OCI-LY1 (cell line): Measurements from ENCODE around the gene CPA4.
"Not testable (repeated sequence)": the region's sequence is repeated elsewhere in the genome, so short reads cannot be mapped to it uniquely, and the experiment has no call there.

Source experiments
- H2AFZ ChIP-seq: fragments of 200-600 bp; sonication (generic), shearing (Covaris generic); 2 replicates; pipeline ENCODE4 v1.6.0; 2014; ENCODE audit warnings: antibody characterized with exemption, mild to moderate bottlenecking, low read length
- H3F3A ChIP-seq: fragments of 200-600 bp; sonication (generic), shearing (Covaris generic); 2 replicates; pipeline ENCODE4 v1.6.0; 2014; ENCODE audit warnings: mild to moderate bottlenecking, antibody characterized with exemption, low read length, moderate library complexity; ENCODE audit not compliant: insufficient read depth
- H3K27ac ChIP-seq: fragments of 200-600 bp; sonication (generic); 2 replicates; pipeline ENCODE4 v1.5.1; 2014; ENCODE audit warnings: low read length, mixed run types, mild to moderate bottlenecking, low read depth; ENCODE audit not compliant: poor library complexity, severe bottlenecking
- H3K27me3 ChIP-seq: fragments of 200-600 bp; sonication (generic); 2 replicates; pipeline ENCODE4 v1.6.0; 2014; ENCODE audit warnings: antibody characterized with exemption, mild to moderate bottlenecking, low read length, moderate library complexity; ENCODE audit not compliant: insufficient read depth
- H3K36me3 ChIP-seq: fragments of 200-600 bp; sonication (generic); 2 replicates; pipeline ENCODE4 v1.6.1; 2014; ENCODE audit warnings: mild to moderate bottlenecking, antibody characterized with exemption, low read length, moderate library complexity, mixed read lengths; ENCODE audit not compliant: insufficient read depth
- H3K4me1 ChIP-seq: fragments of 200-600 bp; sonication (generic); 2 replicates; pipeline ENCODE4 v1.5.1; 2014; ENCODE audit warnings: mild to moderate bottlenecking, low read length, moderate library complexity; ENCODE audit not compliant: insufficient read depth, severe bottlenecking
- H3K4me2 ChIP-seq: fragments of 200-600 bp; sonication (generic), shearing (Covaris generic); 2 replicates; pipeline ENCODE4 v1.6.1; 2014; ENCODE audit warnings: low read length
- H3K4me3 ChIP-seq: fragments of 200-600 bp; sonication (generic); 2 replicates; pipeline ENCODE4 v1.5.1; 2014; ENCODE audit warnings: low read length, low read depth, mild to moderate bottlenecking, mixed read lengths; ENCODE audit not compliant: poor library complexity, severe bottlenecking
- H3K79me2 ChIP-seq: fragments of 200-600 bp; shearing (Covaris generic); 2 replicates; pipeline ENCODE4 v1.6.1; 2016; ENCODE audit warnings: mixed run types, low read length, mixed read lengths; ENCODE audit not compliant: insufficient read depth
- H3K9ac ChIP-seq: fragments of 200-600 bp; sonication (generic), shearing (Covaris generic); 2 replicates; pipeline ENCODE4 v1.6.1; 2014; ENCODE audit warnings: mild to moderate bottlenecking, low read length, mixed read lengths
- H3K9me2 ChIP-seq: fragments of 200-600 bp; sonication (generic), shearing (Covaris generic); 2 replicates; pipeline ENCODE4 v1.6.1; 2014; ENCODE audit warnings: low read depth, mild to moderate bottlenecking, low read length, mixed read lengths
- H3K9me3 ChIP-seq: fragments of 200-600 bp; shearing (Covaris generic); 2 replicates; pipeline ENCODE4 v1.6.1; 2014; ENCODE audit warnings: low read length, mixed read lengths
- H4K20me1 ChIP-seq: fragments of 200-600 bp; sonication (generic), shearing (Covaris generic); 2 replicates; pipeline ENCODE4 v1.6.0; 2016; ENCODE audit warnings: mild to moderate bottlenecking, low read length; ENCODE audit not compliant: insufficient read depth
- CTCF ChIP-seq: fragments of 200-600 bp; sonication (generic), shearing (Covaris generic); IDR thresholded peaks from 2 replicates; pipeline ENCODE4 v1.5.1; 2017; ENCODE audit warnings: mild to moderate bottlenecking, antibody characterized with exemption, low read length, moderate library complexity, mixed read lengths
- EZH2 ChIP-seq: fragments of 200-600 bp; sonication (generic), shearing (Covaris generic); IDR thresholded peaks from 2 replicates; pipeline ENCODE4 v1.8.0; 2017; ENCODE audit warnings: borderline replicate concordance, mixed run types, mild to moderate bottlenecking, antibody characterized with exemption, low read length, moderate library complexity, mixed read lengths

The CPA4 gene

GRCh38 chr7:130292682-130293257, at the start of gene CPA4:
Gene CPA4 (plus strand): TSS chr7:130293161. CDS start chr7:130293181, 20 bp downstream.
- Histone ChIP-seq H3K27me3 (no peaks in the 10 kb centered on the region; the same call in 1 of the 2 replicates), H3F3A (no peaks in the 10 kb centered on the region), H3K4me3 (no peak within 1 kb of the TSS), H2AFZ (peak within 1 kb of the TSS; percentile 32; the same call in 1 of the 2 replicates), H3K9me3 (peaks cover 2% of the 10 kb centered on the region; the same call in 1 of the 2 replicates), H3K27ac (no peak within 1 kb of the TSS), H3K79me2 (no peaks in the 10 kb centered on the region), H3K36me3 (no peaks in the 10 kb centered on the region; the same call in 1 of the 2 replicates), H3K4me2 (no peak within 1 kb of the TSS), H3K4me1 (peaks cover 25% of the 10 kb centered on the region), H4K20me1 (no peaks in the 10 kb centered on the region), H3K9me2 (no peaks in the 10 kb centered on the region), H3K9ac (no peak within 1 kb of the TSS)
- TF ChIP-seq EZH2 (no peak), CTCF (no peak)

GRCh38 chr7:130243486-130243885, 49.5 kb upstream of the CPA4 start:
- H4K20me1 ChIP-seq, H3K4me2 ChIP-seq, H2AFZ ChIP-seq, H3K27me3 ChIP-seq, H3F3A ChIP-seq, H3K9me3 ChIP-seq, H3K79me2 ChIP-seq, H3K9me2 ChIP-seq, H3K9ac ChIP-seq, H3K4me3 ChIP-seq, H3K27ac ChIP-seq, H3K36me3 ChIP-seq: not testable (repeated sequence)
- peaks cover 14% of the 10 kb centered on the region for H3K4me1 ChIP-seq

DNA sequence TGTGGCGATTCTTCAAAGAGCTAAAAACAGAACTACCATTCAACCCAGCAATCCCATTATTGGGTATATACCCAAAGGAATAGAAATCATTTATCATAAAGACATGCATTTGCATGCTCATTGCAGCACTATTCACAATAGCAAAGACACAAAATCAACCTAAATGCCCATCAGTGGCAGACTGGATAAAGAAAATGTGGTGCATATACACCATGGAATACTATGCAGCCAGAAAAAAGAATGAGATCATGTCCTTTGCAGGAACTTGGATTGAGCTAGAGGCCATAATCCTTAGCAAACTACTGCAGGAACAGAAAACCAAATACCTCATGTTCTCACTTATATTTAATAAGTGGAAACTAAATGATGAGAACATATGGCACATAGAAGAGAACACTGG, 46.5 kb upstream of the CPA4 start:
- not testable (repeated sequence) for H2AFZ ChIP-seq, H3K79me2 ChIP-seq, H3K27me3 ChIP-seq, H3K9ac ChIP-seq, H3K9me3 ChIP-seq, H3F3A ChIP-seq, H3K4me2 ChIP-seq, H4K20me1 ChIP-seq, H3K9me2 ChIP-seq, H3K36me3 ChIP-seq, H3K27ac ChIP-seq, H3K4me3 ChIP-seq
- peaks cover 14% of the 10 kb centered on the region for H3K4me1 ChIP-seq

- H3K9me2 ChIP-seq, H3K4me1 ChIP-seq, H3K9ac ChIP-seq, H3K27ac ChIP-seq, H3K79me2 ChIP-seq, H3K9me3 ChIP-seq, H3F3A ChIP-seq, H4K20me1 ChIP-seq, H3K36me3 ChIP-seq, H2AFZ ChIP-seq, H3K4me3 ChIP-seq, H3K27me3 ChIP-seq, H3K4me2 ChIP-seq: not testable (repeated sequence)
These were observed 44.1 kb upstream of the CPA4 start for GRCh38 chr7:130248842-130249241.

GRCh38 chr7:130249626-130250025, 43.3 kb upstream of the CPA4 start:
- not testable (repeated sequence) for H3K27ac ChIP-seq, H3K9ac ChIP-seq, H3F3A ChIP-seq, H3K79me2 ChIP-seq, H3K9me2 ChIP-seq, H3K4me3 ChIP-seq, H3K4me1 ChIP-seq, H3K27me3 ChIP-seq, H4K20me1 ChIP-seq, H3K36me3 ChIP-seq, H3K9me3 ChIP-seq, H3K4me2 ChIP-seq, H2AFZ ChIP-seq
